ENCODE results near the gene POGLUT3. TPM values are rescaled to one million over a fixed set of nuclear protein-coding genes. Genes with fewer than 3 reads are reported as not detected.
A peak's percentile ranks its signal among the peaks of the same experiment; 100 is the strongest.

Gene POGLUT3
- total RNA-seq, 2 donors from 2014 or later = 10.2 to 13.2 TPM

DNA sequence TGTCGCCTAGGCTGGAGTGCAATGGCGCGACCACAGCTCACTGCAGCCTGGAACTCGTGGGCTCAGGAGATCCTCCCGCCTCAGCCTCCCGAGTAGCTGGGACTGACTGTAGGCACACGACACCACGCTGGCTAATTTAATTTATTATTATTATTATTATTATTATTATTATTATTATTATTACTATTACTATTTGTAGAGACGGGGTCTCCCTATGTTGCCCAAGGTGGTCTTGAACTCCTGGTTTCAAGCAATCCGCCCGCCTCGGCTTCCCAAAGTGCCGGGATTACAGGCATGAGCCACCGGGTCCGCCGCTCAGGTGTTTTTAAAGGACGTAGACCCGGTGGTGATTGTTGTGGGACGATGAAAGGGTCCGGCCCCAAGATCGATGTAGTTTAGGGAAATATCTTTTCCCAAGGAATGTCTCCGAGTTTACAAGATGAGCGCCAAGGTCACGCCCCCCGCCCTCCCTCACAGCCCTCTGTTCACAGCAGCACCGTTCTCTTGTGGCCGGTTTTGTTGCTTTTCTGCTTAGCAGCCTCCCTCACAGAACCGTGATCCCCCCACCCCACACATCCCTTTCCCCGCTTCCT is 728 bp upstream of the POGLUT3 start:
- no peak for DNase-seq (ENCODE audit: low spot score)
- TF ChIP-seq, protein P1, sequence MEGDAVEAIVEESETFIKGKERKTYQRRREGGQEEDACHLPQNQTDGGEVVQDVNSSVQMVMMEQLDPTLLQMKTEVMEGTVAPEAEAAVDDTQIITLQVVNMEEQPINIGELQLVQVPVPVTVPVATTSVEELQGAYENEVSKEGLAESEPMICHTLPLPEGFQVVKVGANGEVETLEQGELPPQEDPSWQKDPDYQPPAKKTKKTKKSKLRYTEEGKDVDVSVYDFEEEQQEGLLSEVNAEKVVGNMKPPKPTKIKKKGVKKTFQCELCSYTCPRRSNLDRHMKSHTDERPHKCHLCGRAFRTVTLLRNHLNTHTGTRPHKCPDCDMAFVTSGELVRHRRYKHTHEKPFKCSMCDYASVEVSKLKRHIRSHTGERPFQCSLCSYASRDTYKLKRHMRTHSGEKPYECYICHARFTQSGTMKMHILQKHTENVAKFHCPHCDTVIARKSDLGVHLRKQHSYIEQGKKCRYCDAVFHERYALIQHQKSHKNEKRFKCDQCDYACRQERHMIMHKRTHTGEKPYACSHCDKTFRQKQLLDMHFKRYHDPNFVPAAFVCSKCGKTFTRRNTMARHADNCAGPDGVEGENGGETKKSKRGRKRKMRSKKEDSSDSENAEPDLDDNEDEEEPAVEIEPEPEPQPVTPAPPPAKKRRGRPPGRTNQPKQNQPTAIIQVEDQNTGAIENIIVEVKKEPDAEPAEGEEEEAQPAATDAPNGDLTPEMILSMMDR (IDR thresholded peaks at IDR 0.05) = no peak

DNA sequence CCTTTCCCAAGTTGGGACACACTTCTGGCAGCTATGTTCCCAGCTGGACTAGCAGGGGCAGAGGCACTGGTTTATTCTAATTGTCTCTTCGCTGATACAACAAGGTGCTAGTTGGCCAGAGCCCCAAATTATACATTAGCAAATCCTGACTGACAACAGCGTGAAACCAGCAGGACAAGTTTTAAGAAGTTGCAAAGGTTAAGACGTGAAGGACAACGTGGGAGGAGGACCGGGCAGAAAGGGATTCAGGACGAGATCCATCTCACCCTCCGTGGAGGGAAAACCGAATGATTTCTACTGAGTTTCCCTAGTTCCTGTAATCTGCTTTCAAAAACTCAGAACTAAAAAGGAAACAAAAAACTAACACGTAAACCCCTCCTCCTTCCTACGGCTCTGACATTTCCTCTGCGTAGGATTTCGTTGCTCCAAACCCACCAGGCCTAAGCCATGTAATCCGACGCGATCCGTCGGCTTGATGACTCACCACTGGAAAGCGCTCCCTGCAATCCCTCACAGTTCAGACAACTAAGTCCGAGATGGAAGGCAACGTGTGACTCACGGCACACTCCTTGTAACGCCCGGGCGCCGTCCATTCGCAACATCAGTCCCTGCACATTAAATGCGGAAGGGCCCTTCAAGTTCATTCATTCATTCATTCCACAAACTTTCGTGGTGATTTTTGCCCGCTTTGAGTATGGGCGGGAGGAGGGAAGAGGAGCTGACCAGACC is 703 bp downstream of the POGLUT3 start:
- TF ChIP-seq, protein P1 (IDR thresholded peaks at IDR 0.05) = no peak
- peak; percentile 97 for DNase-seq (ENCODE audit: low spot score)
- Histone ChIP-seq H3K27ac (peak overlapping the region; percentile 92), H3K27me3 (no peaks in the 10 kb centered on the region), H3K4me1 (peaks cover 0 to 10% of the 10 kb centered on the region in 2 donors), H3K9me3 (no peaks in the 10 kb centered on the region), H3K4me3 (peak overlapping the region; percentile 51 to 76), H3K36me3 (no peaks in the 10 kb centered on the region)

More for the DNA sequence above, 728 bp upstream of the POGLUT3 start:
- no peaks in the 10 kb centered on the region for H3K9me3 ChIP-seq
- H3K27ac ChIP-seq = peak overlapping the region; percentile 92
- no peaks in the 10 kb centered on the region for H3K27me3 ChIP-seq
- peaks cover 0 to 10% of the 10 kb centered on the region in 2 donors for H3K4me1 ChIP-seq
- H3K4me3 ChIP-seq = peak overlapping the region; percentile 51 to 76
- H3K36me3 ChIP-seq = no peaks in the 10 kb centered on the region

DNA sequence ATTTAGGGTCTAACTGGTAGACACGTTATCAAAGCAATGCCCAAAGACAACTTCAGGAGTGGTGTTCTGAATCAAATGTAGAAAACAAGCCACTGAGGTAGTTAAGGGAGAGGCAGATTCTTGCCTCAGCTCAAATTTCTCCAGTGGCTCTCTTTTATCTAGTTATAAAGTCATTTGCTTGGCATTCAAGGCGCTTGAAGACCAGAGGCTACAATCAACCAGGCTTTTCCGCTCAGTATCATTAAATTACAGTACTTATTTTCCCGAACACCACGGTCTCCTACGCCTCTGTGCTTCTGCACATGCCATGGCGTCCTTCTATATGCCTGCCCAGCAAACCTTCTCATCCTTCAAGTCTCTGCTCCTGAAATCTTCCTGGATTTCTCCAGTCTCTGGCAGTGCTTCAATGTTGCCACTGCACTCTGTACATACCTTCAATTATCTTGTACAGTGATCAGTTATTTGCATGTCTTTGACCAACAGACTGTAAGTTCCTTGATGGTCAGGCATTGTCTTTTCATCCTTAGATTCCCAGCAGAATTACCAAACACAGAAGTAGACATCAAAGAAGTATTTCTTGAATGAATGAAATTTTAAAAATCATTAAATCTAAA is 1.4 kb downstream of the POGLUT3 start:
- no peak for DNase-seq (ENCODE audit: low spot score)
- Histone ChIP-seq H3K36me3 (no peaks in the 10 kb centered on the region), H3K27me3 (no peaks in the 10 kb centered on the region), H3K4me1 (peaks cover 0 to 10% of the 10 kb centered on the region in 2 donors), H3K9me3 (no peaks in the 10 kb centered on the region), H3K27ac (peak overlapping the region; percentile 92), H3K4me3 (peak overlapping the region; percentile 51 to 76)
- TF ChIP-seq, protein P1 (IDR thresholded peaks at IDR 0.05) = no peak

DNA sequence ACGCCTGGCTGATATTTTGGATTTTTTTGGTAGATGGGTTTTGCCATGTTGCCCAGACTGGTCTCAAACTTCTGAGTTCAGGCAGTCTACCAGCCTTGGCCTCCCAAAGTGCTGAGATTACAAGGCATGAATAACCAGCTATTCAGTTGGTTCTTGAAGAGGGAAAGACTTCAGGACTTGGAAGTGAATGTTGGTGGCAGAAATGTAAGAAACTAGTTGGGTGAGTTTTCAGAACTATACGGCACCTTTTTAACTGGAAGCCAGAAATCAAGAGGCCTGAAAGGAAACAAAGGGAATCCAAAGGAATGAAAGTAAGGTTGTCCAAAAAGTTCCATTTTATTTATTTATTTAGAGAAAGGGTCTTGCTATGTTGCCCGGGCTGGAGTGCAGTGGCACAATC is 2.9 kb downstream of the POGLUT3 start:
- no peak overlapping the region for H3K27ac ChIP-seq
- H3K4me3 ChIP-seq = no peak overlapping the region
- no peaks in the 10 kb centered on the region for H3K27me3 ChIP-seq
- no peak for DNase-seq (ENCODE audit: low spot score)
- H3K4me1 ChIP-seq = peaks cover 0 to 10% of the 10 kb centered on the region in 2 donors
- H3K9me3 ChIP-seq = no peaks in the 10 kb centered on the region
- peaks cover 4% of the 10 kb centered on the region for H3K36me3 ChIP-seq
- TF ChIP-seq, protein P1 (IDR thresholded peaks at IDR 0.05) = no peak

DNA sequence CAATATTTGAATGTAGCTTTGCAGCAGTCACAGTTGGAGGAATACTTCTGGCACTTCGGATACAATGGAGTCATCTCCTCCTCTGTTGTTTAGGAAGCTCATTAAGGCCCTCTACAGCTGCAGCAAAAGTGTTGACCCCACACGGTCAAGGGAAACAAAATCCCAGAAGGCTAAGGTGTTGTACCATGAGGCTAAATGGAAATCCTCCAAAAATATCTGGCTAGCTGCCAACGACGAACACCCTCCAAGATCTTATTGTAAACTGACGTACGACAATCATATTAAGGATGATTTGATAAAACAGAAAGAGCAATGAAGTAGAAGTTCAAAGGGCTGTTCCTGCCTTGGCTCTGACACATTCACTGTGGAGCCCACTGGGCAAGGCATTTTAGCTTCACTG is 4.0 kb downstream of the POGLUT3 start:
- Histone ChIP-seq H3K4me1 (peaks cover 0 to 10% of the 10 kb centered on the region in 2 donors), H3K36me3 (peaks cover 12% of the 10 kb centered on the region), H3K4me3 (no peak overlapping the region), H3K9me3 (no peaks in the 10 kb centered on the region), H3K27me3 (no peaks in the 10 kb centered on the region), H3K27ac (no peak overlapping the region)
- no peak for DNase-seq (ENCODE audit: low spot score)
- TF ChIP-seq, protein P1 (IDR thresholded peaks at IDR 0.05) = no peak
